ENCODE results near the gene TRAPPC3. TPM values are rescaled to one million over a fixed set of nuclear protein-coding genes. Genes with fewer than 3 reads are reported as not detected.

TRAPPC3 gene
- total and polyA plus RNA-seq, 9 of the 15 experiments (the other 6 are each of a cell fraction or from before 2014, with no cell fraction given) = 20.6 to 141 (median 112) TPM

DNA sequence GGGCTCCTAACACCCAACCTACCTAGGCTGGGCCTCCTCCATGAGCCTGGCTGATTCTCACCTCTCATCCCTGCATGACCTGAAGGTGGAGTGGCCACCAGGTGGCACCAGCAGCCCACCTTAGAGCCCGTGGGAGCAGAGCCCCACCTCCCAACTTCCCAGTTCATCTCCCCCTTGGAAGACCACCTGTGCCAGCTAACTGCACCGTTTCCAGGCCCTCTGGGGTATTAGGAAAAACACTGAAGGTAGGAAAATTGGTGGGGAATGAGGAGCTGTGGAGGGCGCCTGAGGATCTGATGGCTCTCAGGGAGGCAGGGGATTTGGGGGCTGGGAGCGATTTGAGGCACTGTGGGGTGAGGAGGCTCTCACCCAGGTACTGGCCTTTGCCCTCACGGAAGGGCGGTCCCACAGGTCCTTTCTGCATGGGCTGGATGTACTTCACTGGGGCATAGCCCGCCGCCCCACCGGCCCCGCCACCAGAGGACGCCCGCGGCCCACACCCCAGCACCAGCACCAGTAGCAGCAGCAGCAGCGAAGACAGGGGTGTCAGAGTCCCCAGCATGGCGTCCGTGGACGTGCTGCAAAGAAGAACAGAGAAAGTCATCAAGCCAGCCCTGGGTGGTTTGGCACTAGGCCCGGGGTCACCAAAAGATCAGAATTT lies 49.5 kb downstream of the TRAPPC3 start (continued):
- TF ChIP-seq, protein P1, sequence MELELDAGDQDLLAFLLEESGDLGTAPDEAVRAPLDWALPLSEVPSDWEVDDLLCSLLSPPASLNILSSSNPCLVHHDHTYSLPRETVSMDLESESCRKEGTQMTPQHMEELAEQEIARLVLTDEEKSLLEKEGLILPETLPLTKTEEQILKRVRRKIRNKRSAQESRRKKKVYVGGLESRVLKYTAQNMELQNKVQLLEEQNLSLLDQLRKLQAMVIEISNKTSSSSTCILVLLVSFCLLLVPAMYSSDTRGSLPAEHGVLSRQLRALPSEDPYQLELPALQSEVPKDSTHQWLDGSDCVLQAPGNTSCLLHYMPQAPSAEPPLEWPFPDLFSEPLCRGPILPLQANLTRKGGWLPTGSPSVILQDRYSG (tag; conservative IDR thresholded peaks at IDR 0.05; ENCODE audit: low read depth) = no peak
- TF ChIP-seq, protein P2, sequence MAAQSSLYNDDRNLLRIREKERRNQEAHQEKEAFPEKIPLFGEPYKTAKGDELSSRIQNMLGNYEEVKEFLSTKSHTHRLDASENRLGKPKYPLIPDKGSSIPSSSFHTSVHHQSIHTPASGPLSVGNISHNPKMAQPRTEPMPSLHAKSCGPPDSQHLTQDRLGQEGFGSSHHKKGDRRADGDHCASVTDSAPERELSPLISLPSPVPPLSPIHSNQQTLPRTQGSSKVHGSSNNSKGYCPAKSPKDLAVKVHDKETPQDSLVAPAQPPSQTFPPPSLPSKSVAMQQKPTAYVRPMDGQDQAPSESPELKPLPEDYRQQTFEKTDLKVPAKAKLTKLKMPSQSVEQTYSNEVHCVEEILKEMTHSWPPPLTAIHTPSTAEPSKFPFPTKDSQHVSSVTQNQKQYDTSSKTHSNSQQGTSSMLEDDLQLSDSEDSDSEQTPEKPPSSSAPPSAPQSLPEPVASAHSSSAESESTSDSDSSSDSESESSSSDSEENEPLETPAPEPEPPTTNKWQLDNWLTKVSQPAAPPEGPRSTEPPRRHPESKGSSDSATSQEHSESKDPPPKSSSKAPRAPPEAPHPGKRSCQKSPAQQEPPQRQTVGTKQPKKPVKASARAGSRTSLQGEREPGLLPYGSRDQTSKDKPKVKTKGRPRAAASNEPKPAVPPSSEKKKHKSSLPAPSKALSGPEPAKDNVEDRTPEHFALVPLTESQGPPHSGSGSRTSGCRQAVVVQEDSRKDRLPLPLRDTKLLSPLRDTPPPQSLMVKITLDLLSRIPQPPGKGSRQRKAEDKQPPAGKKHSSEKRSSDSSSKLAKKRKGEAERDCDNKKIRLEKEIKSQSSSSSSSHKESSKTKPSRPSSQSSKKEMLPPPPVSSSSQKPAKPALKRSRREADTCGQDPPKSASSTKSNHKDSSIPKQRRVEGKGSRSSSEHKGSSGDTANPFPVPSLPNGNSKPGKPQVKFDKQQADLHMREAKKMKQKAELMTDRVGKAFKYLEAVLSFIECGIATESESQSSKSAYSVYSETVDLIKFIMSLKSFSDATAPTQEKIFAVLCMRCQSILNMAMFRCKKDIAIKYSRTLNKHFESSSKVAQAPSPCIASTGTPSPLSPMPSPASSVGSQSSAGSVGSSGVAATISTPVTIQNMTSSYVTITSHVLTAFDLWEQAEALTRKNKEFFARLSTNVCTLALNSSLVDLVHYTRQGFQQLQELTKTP (IDR thresholded peaks at IDR 0.05; ENCODE audit: low read depth in 1 of 2, partially characterized antibody in 2 of 2) = peak; percentile 64 to 71
- TF ChIP-seq, protein P3, sequence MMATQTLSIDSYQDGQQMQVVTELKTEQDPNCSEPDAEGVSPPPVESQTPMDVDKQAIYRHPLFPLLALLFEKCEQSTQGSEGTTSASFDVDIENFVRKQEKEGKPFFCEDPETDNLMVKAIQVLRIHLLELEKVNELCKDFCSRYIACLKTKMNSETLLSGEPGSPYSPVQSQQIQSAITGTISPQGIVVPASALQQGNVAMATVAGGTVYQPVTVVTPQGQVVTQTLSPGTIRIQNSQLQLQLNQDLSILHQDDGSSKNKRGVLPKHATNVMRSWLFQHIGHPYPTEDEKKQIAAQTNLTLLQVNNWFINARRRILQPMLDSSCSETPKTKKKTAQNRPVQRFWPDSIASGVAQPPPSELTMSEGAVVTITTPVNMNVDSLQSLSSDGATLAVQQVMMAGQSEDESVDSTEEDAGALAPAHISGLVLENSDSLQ (IDR thresholded peaks at IDR 0.05) = peak; percentile 64
- TF ChIP-seq SMARCA4 (IDR thresholded peaks at IDR 0.05) = no peak
- peak; percentile 88 for TF ChIP-seq CTBP1 (IDR thresholded peaks at IDR 0.05; ENCODE audit: borderline replicate concordance)
- peak; percentile 53; the same call in 1 of the 2 replicates for TF ChIP-seq NBN (IDR thresholded peaks at IDR 0.05; ENCODE audit: low read depth)
- TF ChIP-seq ZNF263 (CRISPR knock-in tag; IDR thresholded peaks at IDR 0.05; ENCODE audit: borderline replicate concordance) = peak; percentile 68; the same call in 1 of the 2 replicates
- no peak for TF ChIP-seq NRF1 (conservative IDR thresholded peaks at IDR 0.05 in 1 of 2, IDR thresholded peaks at IDR 0.05 in 1 of 2)
- TF ChIP-seq VEZF1 (CRISPR knock-in tag; IDR thresholded peaks at IDR 0.05) = peak; percentile 63
- peak; percentile 6 for TF ChIP-seq ARHGAP35 (IDR thresholded peaks at IDR 0.05; ENCODE audit: partially characterized antibody)
- peak in 1 of 2 experiments; percentile 21; a peak in 1 of 4 replicates for TF ChIP-seq SRF (CRISPR knock-in tag; IDR thresholded peaks at IDR 0.05)
- TF ChIP-seq, protein P4, sequence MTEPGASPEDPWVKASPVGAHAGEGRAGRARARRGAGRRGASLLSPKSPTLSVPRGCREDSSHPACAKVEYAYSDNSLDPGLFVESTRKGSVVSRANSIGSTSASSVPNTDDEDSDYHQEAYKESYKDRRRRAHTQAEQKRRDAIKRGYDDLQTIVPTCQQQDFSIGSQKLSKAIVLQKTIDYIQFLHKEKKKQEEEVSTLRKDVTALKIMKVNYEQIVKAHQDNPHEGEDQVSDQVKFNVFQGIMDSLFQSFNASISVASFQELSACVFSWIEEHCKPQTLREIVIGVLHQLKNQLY (CRISPR knock-in tag; conservative IDR thresholded peaks at IDR 0.05) = 0 out of 4 replicates have a peak, but pooled peaks of 1 of the 2 experiments have one; percentile 76
- TF ChIP-seq HLTF (IDR thresholded peaks at IDR 0.05) = peak; percentile 81
- TF ChIP-seq NKRF (IDR thresholded peaks at IDR 0.05; ENCODE audit: borderline replicate concordance) = peak; percentile 51; the same call in 1 of the 2 replicates
- no peak for TF ChIP-seq ZNF79 (CRISPR knock-in tag; IDR thresholded peaks at IDR 0.05; ENCODE audit: low read depth)

Data from K562 (cell line).